HL-60 (cell line): ENCODE measurements around the gene DNAI2.

Experiments used
- POLR2AphosphoS5 ChIP-seq: IDR thresholded peaks from 2 replicates; pipeline ENCODE4 v1.6.1; 2012; ENCODE audit warnings: low read depth
- TF ChIP-seq, protein P1 (sequence below): IDR thresholded peaks from one replicate; pipeline ENCODE4 v1.5.1; 2011; ENCODE audit warnings: low read length, control low read depth, inconsistent platforms; ENCODE audit not compliant: insufficient read depth

DNA sequence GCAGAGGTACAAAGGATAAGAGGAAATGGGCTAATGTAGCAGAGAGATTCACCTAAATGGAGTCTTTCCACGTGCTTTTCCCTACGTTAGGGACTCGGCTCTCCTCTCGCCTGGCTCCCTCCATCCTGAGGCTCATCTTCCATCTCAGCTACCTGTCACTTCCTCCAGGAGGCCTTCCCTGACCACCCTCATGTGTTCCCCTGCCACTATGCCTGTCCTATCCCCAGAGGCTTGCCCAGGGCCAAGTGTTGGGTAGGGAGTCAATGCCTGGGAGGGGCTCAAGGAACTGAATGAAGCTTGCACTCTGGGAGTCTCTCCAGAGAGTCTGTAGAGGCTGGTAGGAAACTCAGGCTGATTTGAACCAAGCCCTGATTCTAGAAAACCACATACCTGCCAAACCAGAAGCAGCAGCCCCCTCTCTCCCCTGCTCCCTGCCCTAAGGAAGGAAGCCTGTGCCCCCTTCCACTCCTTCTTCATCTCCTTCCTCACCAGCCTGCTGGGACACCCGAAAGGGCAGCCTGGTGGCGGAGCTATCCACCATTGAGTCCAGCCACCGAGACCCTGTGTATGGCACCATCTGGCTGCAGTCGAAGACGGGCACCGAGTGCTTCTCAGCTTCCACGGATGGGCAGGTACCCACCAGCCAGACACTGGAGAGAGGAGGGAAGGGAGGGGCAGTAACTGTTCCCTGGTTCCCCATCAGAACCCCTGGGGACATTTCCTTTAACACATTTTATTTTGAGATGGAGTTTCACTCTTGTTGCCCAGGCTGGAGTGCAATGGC, 25.4 kb downstream of the DNAI2 start:
- TF ChIP-seq, protein P1, sequence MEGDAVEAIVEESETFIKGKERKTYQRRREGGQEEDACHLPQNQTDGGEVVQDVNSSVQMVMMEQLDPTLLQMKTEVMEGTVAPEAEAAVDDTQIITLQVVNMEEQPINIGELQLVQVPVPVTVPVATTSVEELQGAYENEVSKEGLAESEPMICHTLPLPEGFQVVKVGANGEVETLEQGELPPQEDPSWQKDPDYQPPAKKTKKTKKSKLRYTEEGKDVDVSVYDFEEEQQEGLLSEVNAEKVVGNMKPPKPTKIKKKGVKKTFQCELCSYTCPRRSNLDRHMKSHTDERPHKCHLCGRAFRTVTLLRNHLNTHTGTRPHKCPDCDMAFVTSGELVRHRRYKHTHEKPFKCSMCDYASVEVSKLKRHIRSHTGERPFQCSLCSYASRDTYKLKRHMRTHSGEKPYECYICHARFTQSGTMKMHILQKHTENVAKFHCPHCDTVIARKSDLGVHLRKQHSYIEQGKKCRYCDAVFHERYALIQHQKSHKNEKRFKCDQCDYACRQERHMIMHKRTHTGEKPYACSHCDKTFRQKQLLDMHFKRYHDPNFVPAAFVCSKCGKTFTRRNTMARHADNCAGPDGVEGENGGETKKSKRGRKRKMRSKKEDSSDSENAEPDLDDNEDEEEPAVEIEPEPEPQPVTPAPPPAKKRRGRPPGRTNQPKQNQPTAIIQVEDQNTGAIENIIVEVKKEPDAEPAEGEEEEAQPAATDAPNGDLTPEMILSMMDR, result no peak
- TF ChIP-seq POLR2AphosphoS5, result no peak
